ENCODE measurements around the gene CCDC167.

DNA sequence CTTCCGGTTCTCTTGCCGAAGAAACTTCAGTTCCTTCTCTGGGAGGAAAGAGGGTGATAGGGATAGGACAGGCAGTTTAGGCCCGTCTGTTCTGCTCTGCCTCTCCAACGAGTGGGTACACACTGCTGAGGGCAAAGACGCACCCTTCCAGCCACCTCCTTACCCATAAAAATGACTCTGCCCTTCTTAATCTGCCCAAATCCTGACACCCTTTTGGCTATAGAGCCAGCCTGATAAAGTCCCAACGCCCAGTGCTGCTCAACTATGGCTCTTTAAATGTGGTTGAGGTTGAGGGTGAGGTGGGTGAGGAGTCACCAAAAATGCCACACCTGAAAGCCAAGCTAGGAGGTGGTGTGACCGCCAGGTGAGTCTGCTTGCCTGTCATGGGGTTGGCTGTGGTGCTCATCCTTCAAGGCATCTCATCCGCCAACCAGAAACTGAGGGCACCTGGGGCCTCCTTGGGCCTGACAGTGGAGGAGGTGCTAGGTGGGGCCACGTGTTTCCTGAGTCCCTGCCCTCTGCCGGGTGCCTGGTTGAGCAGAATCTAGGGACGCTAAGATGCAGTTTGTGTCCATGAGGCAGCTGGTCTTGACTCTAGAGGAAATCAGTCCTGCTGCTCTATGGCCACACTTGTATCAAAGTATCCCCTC is 16.3 kb downstream of the CCDC167 start:
- TF ChIP-seq, protein P1, sequence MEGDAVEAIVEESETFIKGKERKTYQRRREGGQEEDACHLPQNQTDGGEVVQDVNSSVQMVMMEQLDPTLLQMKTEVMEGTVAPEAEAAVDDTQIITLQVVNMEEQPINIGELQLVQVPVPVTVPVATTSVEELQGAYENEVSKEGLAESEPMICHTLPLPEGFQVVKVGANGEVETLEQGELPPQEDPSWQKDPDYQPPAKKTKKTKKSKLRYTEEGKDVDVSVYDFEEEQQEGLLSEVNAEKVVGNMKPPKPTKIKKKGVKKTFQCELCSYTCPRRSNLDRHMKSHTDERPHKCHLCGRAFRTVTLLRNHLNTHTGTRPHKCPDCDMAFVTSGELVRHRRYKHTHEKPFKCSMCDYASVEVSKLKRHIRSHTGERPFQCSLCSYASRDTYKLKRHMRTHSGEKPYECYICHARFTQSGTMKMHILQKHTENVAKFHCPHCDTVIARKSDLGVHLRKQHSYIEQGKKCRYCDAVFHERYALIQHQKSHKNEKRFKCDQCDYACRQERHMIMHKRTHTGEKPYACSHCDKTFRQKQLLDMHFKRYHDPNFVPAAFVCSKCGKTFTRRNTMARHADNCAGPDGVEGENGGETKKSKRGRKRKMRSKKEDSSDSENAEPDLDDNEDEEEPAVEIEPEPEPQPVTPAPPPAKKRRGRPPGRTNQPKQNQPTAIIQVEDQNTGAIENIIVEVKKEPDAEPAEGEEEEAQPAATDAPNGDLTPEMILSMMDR (IDR thresholded peaks at IDR 0.05; ENCODE audit: low read depth, low read length, poor library complexity, severe bottlenecking), result no peak
- TF ChIP-seq EZH2phosphoT487 (IDR thresholded peaks at IDR 0.05; ENCODE audit: borderline replicate concordance, low read length), result no peak
